HepG2 (cell line): ENCODE results near the gene PRXL2A. TPM values are rescaled to one million over a fixed set of nuclear protein-coding genes. Genes with fewer than 3 reads are reported as not detected.

Experiments
- DNMT3B ChIP-seq: conservative IDR thresholded peaks from 2 replicates; pipeline ENCODE4 v1.6.1; 2016; ENCODE audit warnings: missing biosample characterization, control low read depth
- EED ChIP-seq: sonication (generic); formaldehyde crosslinking; IDR thresholded peaks from 2 replicates; pipeline ENCODE4 v1.5.0; 2020; ENCODE audit warnings: mild to moderate bottlenecking, missing genetic modification reagents
- FOXC1 ChIP-seq: sonication (generic); formaldehyde crosslinking; IDR thresholded peaks from 2 replicates; pipeline ENCODE4 v1.8.0; 2022; ENCODE audit warnings: mild to moderate bottlenecking, missing genetic modification reagents, borderline replicate concordance
- HDAC1 ChIP-seq: sonication (generic); formaldehyde crosslinking; IDR thresholded peaks from 2 replicates; pipeline ENCODE4 v1.5.1; 2020; ENCODE audit warnings: mild to moderate bottlenecking, missing genetic modification reagents
- IKZF1 ChIP-seq: fragments of 450-650 bp; IDR thresholded peaks from 2 replicates; pipeline ENCODE4 v1.7.1; 2016
- MED1 ChIP-seq: sonication (generic); formaldehyde crosslinking; IDR thresholded peaks from 2 replicates; pipeline ENCODE4 v1.4.0; 2020; ENCODE audit warnings: missing genetic modification reagents
- MTF1 ChIP-seq: sonication (generic); formaldehyde crosslinking; IDR thresholded peaks from 2 replicates; pipeline ENCODE4 v1.5.0; 2020; ENCODE audit warnings: missing genetic modification reagents
- NFYC ChIP-seq: IDR thresholded peaks from 2 replicates; pipeline ENCODE4 v1.6.1; 2016; ENCODE audit warnings: missing genetic modification reagents, missing compliant biosample characterization
- SNRNP70 ChIP-seq: fragments of 200-400 bp; formaldehyde crosslinking; IDR thresholded peaks from 2 replicates; pipeline ENCODE4 v1.6.1; 2017; ENCODE audit warnings: mild to moderate bottlenecking, low read depth, low read length, moderate library complexity
- ZBTB3 ChIP-seq: sonication (generic); formaldehyde crosslinking; IDR thresholded peaks from 2 replicates; pipeline ENCODE4 v1.4.0; 2020; ENCODE audit warnings: low read depth, mild to moderate bottlenecking, moderate library complexity, missing genetic modification reagents, borderline replicate concordance
- ZNF12 ChIP-seq: sonication (generic); formaldehyde crosslinking; IDR thresholded peaks from 2 replicates; pipeline ENCODE4 v1.5.0; 2020; ENCODE audit warnings: missing genetic modification reagents
- ZNF75D ChIP-seq: sonication (generic); formaldehyde crosslinking; IDR thresholded peaks from 2 replicates; pipeline ENCODE4 v1.8.1; 2023; ENCODE audit warnings: missing genetic modification reagents, mild to moderate bottlenecking, borderline replicate concordance
- ZNF883 ChIP-seq: sonication (generic); formaldehyde crosslinking; IDR thresholded peaks from 2 replicates; pipeline ENCODE4 v1.5.1; 2020; ENCODE audit warnings: mild to moderate bottlenecking, missing genetic modification reagents; ENCODE audit errors: not compliant biosample characterization
- ZSCAN22 ChIP-seq: sonication (generic); formaldehyde crosslinking; IDR thresholded peaks from 2 replicates; pipeline ENCODE4 v1.4.0; 2020; ENCODE audit warnings: mild to moderate bottlenecking, missing genetic modification reagents
- ZSCAN25 ChIP-seq: sonication (generic); formaldehyde crosslinking; IDR thresholded peaks from 2 replicates; pipeline ENCODE4 v1.8.0; 2022; ENCODE audit warnings: mild to moderate bottlenecking, missing genetic modification reagents
- polyA plus RNA-seq, 8 experiments: library from polyadenylated mRNA; depleted of rRNA in 3 of 8; stranded (reverse) in 7 of 8; unstranded in 1 of 8; fragments of >200 nt; fragmentation: Illumina TruSeq in 4 of 8; extraction: Trizol in 4 of 8; gene quantifications; 2 replicates each; pipeline versions ENCODE4 v1.2.1 to v1.2.3, GENCODE V29; 2011 to 2016; ENCODE audit warnings: low read depth in 4 of 8, missing spikeins in 1 of 8, mixed read lengths in 1 of 8; ENCODE audit not compliant: insufficient read depth in 1 of 8
- total RNA-seq, 5 experiments: library from RNA; depleted of rRNA; stranded (reverse); fragments of >200 nt; fragmentation: Illumina TruSeq; extraction: Trizol; gene quantifications; 2 replicates each; pipeline ENCODE4 v1.2.3, GENCODE V29; 2016; ENCODE audit warnings: low read depth in 1 of 5
- TF ChIP-seq, protein P1 (sequence below): IDR thresholded peaks from 2 replicates; pipeline ENCODE4 v1.6.1; 2018; ENCODE audit warnings: missing genetic modification reagents, mild to moderate bottlenecking, missing compliant biosample characterization
- TF ChIP-seq, protein P2 (sequence below): sonication (generic); formaldehyde crosslinking; IDR thresholded peaks from 2 replicates; pipeline ENCODE4 v1.5.0; 2020; ENCODE audit warnings: mild to moderate bottlenecking, missing genetic modification reagents, borderline replicate concordance
- TF ChIP-seq, protein P3 (sequence below): sonication (generic); formaldehyde crosslinking; IDR thresholded peaks from 2 replicates; pipeline ENCODE4 v1.5.0; 2020; ENCODE audit warnings: mild to moderate bottlenecking, missing genetic modification reagents, borderline replicate concordance
- TF ChIP-seq, protein P4 (sequence below): sonication (generic); formaldehyde crosslinking; IDR thresholded peaks from 2 replicates; pipeline ENCODE4 v1.4.0; 2020; ENCODE audit warnings: missing genetic modification reagents, mild to moderate bottlenecking, borderline replicate concordance
- TF ChIP-seq, protein P5 (sequence below): sonication (generic); formaldehyde crosslinking; IDR thresholded peaks from 2 replicates; pipeline ENCODE4 v1.5.0; 2020; ENCODE audit warnings: missing genetic modification reagents

PRXL2A gene
- total and polyA plus RNA-seq, 2 of the 13 experiments (the other 11 are each of a cell fraction or from before 2014, with no cell fraction given), result 43.9 to 79.9 TPM

DNA sequence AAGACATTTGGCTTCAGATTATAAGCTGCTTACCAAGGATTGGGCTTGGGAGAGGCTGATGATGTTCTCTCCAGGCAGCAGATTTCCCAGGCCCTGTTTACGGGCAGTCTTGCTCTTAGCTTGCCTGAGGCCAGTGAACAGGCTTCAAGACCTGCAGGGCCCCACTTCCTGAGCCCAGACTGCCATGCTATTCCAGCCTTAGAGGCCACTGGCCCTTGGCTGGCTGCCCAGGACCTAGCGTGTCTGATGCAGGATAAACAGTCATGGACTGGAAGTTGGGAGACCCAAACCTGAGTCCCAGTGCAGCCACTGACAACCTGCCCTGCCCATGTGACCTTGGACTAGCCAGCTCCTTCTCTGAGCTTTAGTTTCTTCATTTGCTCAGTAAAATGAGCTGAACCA is 2.9 kb downstream of the PRXL2A start (continued):
- TF ChIP-seq, protein P1, sequence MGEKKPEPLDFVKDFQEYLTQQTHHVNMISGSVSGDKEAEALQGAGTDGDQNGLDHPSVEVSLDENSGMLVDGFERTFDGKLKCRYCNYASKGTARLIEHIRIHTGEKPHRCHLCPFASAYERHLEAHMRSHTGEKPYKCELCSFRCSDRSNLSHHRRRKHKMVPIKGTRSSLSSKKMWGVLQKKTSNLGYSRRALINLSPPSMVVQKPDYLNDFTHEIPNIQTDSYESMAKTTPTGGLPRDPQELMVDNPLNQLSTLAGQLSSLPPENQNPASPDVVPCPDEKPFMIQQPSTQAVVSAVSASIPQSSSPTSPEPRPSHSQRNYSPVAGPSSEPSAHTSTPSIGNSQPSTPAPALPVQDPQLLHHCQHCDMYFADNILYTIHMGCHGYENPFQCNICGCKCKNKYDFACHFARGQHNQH (CRISPR knock-in tag), result no peak
- peak; percentile 59; the same call in 1 of the 2 replicates for TF ChIP-seq HDAC1
- peak; percentile 53; the same call in 1 of the 2 replicates for TF ChIP-seq FOXC1
- no peak for TF ChIP-seq ZNF883
- peak; percentile 49; the same call in 1 of the 2 replicates for TF ChIP-seq MED1 (CRISPR knock-in tag)
- TF ChIP-seq, protein P2, sequence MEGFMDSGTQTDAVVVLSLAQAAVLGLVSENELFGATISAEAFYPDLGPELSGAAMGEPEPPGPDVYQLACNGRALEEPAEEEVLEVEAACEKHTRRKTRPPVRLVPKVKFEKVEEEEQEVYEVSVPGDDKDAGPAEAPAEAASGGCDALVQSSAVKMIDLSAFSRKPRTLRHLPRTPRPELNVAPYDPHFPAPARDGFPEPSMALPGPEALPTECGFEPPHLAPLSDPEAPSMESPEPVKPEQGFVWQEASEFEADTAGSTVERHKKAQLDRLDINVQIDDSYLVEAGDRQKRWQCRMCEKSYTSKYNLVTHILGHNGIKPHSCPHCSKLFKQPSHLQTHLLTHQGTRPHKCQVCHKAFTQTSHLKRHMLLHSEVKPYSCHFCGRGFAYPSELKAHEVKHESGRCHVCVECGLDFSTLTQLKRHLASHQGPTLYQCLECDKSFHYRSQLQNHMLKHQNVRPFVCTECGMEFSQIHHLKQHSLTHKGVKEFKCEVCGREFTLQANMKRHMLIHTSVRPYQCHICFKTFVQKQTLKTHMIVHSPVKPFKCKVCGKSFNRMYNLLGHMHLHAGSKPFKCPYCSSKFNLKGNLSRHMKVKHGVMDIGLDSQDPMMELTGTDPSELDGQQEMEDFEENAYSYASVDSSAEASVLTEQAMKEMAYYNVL (CRISPR knock-in tag), result no peak
- TF ChIP-seq MTF1 (CRISPR knock-in tag), result no peak
- no peak for TF ChIP-seq ZSCAN22 (CRISPR knock-in tag)
- TF ChIP-seq DNMT3B (CRISPR knock-in tag), result no peak
- no peak for TF ChIP-seq ZNF12
- TF ChIP-seq ZNF75D (CRISPR knock-in tag), result no peak
- TF ChIP-seq NFYC (CRISPR knock-in tag), result no peak
- TF ChIP-seq, protein P3, sequence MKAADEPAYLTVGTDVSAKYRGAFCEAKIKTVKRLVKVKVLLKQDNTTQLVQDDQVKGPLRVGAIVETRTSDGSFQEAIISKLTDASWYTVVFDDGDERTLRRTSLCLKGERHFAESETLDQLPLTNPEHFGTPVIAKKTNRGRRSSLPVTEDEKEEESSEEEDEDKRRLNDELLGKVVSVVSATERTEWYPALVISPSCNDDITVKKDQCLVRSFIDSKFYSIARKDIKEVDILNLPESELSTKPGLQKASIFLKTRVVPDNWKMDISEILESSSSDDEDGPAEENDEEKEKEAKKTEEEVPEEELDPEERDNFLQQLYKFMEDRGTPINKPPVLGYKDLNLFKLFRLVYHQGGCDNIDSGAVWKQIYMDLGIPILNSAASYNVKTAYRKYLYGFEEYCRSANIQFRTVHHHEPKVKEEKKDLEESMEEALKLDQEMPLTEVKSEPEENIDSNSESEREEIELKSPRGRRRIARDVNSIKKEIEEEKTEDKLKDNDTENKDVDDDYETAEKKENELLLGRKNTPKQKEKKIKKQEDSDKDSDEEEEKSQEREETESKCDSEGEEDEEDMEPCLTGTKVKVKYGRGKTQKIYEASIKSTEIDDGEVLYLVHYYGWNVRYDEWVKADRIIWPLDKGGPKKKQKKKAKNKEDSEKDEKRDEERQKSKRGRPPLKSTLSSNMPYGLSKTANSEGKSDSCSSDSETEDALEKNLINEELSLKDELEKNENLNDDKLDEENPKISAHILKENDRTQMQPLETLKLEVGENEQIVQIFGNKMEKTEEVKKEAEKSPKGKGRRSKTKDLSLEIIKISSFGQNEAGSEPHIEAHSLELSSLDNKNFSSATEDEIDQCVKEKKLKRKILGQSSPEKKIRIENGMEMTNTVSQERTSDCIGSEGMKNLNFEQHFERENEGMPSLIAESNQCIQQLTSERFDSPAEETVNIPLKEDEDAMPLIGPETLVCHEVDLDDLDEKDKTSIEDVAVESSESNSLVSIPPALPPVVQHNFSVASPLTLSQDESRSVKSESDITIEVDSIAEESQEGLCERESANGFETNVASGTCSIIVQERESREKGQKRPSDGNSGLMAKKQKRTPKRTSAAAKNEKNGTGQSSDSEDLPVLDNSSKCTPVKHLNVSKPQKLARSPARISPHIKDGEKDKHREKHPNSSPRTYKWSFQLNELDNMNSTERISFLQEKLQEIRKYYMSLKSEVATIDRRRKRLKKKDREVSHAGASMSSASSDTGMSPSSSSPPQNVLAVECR (CRISPR knock-in tag), result peak; percentile 49; the same call in 1 of the 2 replicates
- TF ChIP-seq ZSCAN25 (CRISPR knock-in tag), result no peak
- no peak for TF ChIP-seq EED (CRISPR knock-in tag)
- TF ChIP-seq IKZF1, result no peak
- TF ChIP-seq ZBTB3 (CRISPR knock-in tag), result no peak
- TF ChIP-seq, protein P4, sequence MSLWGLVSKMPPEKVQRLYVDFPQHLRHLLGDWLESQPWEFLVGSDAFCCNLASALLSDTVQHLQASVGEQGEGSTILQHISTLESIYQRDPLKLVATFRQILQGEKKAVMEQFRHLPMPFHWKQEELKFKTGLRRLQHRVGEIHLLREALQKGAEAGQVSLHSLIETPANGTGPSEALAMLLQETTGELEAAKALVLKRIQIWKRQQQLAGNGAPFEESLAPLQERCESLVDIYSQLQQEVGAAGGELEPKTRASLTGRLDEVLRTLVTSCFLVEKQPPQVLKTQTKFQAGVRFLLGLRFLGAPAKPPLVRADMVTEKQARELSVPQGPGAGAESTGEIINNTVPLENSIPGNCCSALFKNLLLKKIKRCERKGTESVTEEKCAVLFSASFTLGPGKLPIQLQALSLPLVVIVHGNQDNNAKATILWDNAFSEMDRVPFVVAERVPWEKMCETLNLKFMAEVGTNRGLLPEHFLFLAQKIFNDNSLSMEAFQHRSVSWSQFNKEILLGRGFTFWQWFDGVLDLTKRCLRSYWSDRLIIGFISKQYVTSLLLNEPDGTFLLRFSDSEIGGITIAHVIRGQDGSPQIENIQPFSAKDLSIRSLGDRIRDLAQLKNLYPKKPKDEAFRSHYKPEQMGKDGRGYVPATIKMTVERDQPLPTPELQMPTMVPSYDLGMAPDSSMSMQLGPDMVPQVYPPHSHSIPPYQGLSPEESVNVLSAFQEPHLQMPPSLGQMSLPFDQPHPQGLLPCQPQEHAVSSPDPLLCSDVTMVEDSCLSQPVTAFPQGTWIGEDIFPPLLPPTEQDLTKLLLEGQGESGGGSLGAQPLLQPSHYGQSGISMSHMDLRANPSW (CRISPR knock-in tag), result no peak
- TF ChIP-seq, protein P5, sequence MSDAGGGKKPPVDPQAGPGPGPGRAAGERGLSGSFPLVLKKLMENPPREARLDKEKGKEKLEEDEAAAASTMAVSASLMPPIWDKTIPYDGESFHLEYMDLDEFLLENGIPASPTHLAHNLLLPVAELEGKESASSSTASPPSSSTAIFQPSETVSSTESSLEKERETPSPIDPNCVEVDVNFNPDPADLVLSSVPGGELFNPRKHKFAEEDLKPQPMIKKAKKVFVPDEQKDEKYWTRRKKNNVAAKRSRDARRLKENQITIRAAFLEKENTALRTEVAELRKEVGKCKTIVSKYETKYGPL (CRISPR knock-in tag), result no peak
- no peak for TF ChIP-seq SNRNP70
